ENCODE results near the gene C3.
"Not testable (repeated sequence)": the region's sequence is repeated elsewhere in the genome, so short reads cannot be mapped to it uniquely, and the experiment has no call there.

C3 gene

DNA sequence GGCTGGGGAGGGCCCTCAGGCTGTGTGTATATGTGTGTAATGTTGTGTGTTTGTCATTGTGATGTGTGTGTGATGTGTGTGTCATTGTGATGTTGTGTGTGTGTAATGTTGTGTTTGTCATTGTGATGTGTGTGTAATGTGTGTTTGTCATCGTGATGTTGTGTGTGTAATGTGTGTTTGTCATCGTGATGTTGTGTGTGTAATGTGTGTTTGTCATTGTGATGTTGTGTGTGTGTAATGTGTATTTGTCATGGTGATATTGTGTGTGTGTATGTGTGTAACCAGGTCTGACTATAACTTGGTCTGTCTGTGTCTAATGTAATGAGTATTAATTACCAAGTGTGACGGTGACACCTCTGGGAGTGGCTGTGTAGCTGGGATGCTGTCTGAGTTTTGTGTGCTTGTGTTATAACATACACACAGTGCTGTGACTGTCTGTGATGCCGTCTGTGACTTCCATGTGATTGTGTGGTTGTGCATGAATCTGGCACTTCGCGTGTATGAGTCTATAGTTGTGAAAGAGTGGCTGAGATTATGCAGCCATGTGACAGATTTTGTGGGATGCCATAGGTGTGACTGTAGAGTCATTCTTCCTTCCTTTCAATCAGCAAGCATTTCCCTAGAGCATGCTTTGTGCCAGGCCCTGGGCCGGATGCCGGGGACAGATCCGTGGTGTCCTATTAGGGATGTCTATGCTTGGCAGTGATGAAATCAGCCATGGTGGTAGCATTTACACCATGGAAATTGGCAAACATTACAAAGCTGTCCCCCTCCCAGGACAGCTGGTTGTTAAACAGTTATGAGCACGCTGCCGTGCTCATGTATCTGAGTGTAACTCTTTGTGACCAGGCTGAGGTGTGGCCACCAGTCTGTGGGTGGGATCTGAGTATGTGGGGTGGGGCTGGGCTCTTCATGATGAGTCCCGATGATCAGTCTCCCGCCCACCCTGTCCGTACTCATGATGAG is 56.9 kb downstream of the C3 start:
- Histone ChIP-seq H3K36me3 (ENCODE audit: control insufficient read depth, insufficient read depth, low read length) (no peaks in the 10 kb centered on the region), H3K27me3 (ENCODE audit: control insufficient read depth, insufficient read depth, low read length) (no peaks in the 10 kb centered on the region), H3K9me3 (ENCODE audit: control insufficient read depth, insufficient read depth, low read length) (no peaks in the 10 kb centered on the region), H3K4me3 (ENCODE audit: low read length) (no peak overlapping the region), H3K27ac (ENCODE audit: low read length) (no peak overlapping the region), H3K4me1 (ENCODE audit: control insufficient read depth, insufficient read depth, low read length) (no peaks in the 10 kb centered on the region)
- DNase-seq (ENCODE audit: low read depth, low spot score) = no peak
- WGBS (ENCODE audit: insufficient coverage, insufficient read length) = 100% methylated on average over 2 of the region's 14 CpGs

DNA sequence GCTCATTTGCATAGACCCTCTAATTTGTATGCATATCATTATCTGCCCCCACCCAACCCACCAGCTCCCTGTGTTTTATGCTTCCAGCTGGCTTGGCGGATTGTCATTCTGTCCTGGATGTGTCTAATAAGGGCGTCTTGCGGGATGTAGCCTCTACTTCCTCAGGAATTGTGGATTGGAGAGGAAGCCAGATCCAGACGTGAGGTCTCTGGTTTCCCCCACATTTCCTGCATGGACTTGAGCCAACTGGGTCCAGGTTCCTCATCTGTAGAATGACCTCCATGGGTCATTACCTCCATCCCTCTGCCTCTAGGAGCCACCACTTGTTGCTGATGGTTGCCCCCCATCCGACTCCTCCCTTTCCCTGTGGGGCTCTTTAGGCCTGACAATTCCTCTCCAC is 57.7 kb downstream of the C3 start:
- Histone ChIP-seq H3K27ac (ENCODE audit: low read length) (no peak overlapping the region), H3K4me1 (ENCODE audit: control insufficient read depth, insufficient read depth, low read length) (no peaks in the 10 kb centered on the region), H3K27me3 (ENCODE audit: control insufficient read depth, insufficient read depth, low read length) (no peaks in the 10 kb centered on the region), H3K4me3 (ENCODE audit: low read length) (no peak overlapping the region), H3K36me3 (ENCODE audit: control insufficient read depth, insufficient read depth, low read length) (no peaks in the 10 kb centered on the region), H3K9me3 (ENCODE audit: control insufficient read depth, insufficient read depth, low read length) (no peaks in the 10 kb centered on the region)
- no peak for DNase-seq (ENCODE audit: low read depth, low spot score)
- WGBS (ENCODE audit: insufficient coverage, insufficient read length) = no CpG with 5 or more reads among the region's 5 CpGs

DNA sequence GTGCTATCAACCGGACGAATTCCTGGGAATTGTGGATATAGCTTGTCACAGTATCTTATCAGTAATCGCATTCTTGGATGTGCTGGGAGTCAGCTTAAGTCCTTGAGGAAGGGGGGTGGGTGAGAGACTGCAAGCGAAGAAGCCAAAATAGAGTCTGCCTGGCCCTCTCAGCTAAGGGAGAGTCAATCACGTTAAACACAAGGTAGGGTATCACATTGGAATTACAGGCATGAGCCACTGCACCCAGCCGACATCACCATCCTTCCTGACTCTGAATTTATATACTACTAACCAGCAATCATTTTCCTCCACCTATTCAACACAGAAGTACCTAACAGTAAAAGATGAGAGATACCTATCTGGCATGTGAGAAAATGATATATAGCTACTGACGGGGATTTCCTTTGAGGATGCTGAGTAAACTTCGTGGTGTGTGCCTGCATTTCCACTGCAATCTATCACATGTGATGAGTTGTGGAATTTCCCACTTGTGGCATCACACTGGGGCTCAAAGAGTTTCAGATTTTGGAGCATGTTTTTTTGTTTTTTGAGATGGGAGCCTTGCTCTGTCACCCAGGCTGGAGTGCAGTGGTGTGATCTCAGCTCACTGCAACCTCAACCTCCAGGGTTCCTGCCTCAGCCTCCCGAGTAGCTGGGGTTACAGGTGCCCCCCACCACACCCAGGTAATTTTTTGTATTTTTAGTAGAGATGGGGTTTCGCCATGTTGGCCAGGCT is 58.8 kb downstream of the C3 start:
- not testable (repeated sequence) for H3K27ac ChIP-seq (ENCODE audit: low read length); H3K4me3 ChIP-seq (ENCODE audit: low read length); H3K27me3 ChIP-seq (ENCODE audit: control insufficient read depth, insufficient read depth, low read length); H3K4me1 ChIP-seq (ENCODE audit: control insufficient read depth, insufficient read depth, low read length); DNase-seq (ENCODE audit: low read depth, low spot score); H3K9me3 ChIP-seq (ENCODE audit: control insufficient read depth, insufficient read depth, low read length); H3K36me3 ChIP-seq (ENCODE audit: control insufficient read depth, insufficient read depth, low read length)
- no CpG with 5 or more reads among the region's 10 CpGs for WGBS (ENCODE audit: insufficient coverage, insufficient read length)

DNA sequence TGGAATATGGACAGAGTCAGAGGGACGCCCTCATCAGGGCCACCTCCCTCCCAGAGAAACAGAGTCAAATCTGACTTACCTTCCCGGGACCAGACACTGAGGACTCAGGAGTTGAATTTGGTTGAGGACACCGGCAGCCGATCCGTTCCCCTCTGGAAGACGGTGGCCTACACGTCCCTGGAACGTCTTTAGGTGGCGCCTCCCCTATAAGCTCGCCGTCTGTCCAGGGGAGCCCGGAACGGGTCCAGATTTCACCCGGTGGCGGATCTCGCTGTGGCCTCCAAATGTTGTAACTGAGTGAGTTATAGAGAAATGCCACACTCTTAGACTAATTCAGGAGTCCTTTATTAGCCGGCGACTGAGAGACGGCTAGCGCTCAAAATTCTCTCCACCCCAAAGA is 59.5 kb downstream of the C3 start:
- Histone ChIP-seq H3K36me3 (ENCODE audit: control insufficient read depth, insufficient read depth, low read length) (no peaks in the 10 kb centered on the region), H3K4me3 (ENCODE audit: low read length) (no peak overlapping the region), H3K27me3 (ENCODE audit: control insufficient read depth, insufficient read depth, low read length) (no peaks in the 10 kb centered on the region), H3K9me3 (ENCODE audit: control insufficient read depth, insufficient read depth, low read length) (no peaks in the 10 kb centered on the region), H3K4me1 (ENCODE audit: control insufficient read depth, insufficient read depth, low read length) (no peaks in the 10 kb centered on the region), H3K27ac (ENCODE audit: low read length) (no peak overlapping the region)
- no CpG with 5 or more reads among the region's 20 CpGs for WGBS (ENCODE audit: insufficient coverage, insufficient read length)
- DNase-seq (ENCODE audit: low read depth, low spot score) = no peak

DNA sequence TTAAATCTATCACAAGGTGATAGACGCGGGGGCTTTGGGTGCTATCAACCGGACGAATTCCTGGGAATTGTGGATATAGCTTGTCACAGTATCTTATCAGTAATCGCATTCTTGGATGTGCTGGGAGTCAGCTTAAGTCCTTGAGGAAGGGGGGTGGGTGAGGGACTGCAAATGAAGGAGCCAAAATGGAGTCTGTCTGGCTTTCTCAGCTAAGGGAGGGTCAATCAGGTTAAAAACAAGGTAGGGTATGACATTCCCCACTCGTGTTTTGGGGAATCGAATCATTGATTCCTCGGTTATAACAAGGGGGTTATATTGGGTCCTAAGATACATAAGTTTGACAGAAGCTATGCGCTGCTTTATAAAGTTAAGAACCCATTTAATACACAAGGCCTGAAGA is 64.1 kb downstream of the C3 start:
- not testable (repeated sequence) for H3K9me3 ChIP-seq (ENCODE audit: control insufficient read depth, insufficient read depth, low read length); H3K4me3 ChIP-seq (ENCODE audit: low read length); H3K4me1 ChIP-seq (ENCODE audit: control insufficient read depth, insufficient read depth, low read length); H3K27ac ChIP-seq (ENCODE audit: low read length); DNase-seq (ENCODE audit: low read depth, low spot score); H3K27me3 ChIP-seq (ENCODE audit: control insufficient read depth, insufficient read depth, low read length); H3K36me3 ChIP-seq (ENCODE audit: control insufficient read depth, insufficient read depth, low read length)
- WGBS (ENCODE audit: insufficient coverage, insufficient read length) = no CpG with 5 or more reads among the region's 9 CpGs

DNA sequence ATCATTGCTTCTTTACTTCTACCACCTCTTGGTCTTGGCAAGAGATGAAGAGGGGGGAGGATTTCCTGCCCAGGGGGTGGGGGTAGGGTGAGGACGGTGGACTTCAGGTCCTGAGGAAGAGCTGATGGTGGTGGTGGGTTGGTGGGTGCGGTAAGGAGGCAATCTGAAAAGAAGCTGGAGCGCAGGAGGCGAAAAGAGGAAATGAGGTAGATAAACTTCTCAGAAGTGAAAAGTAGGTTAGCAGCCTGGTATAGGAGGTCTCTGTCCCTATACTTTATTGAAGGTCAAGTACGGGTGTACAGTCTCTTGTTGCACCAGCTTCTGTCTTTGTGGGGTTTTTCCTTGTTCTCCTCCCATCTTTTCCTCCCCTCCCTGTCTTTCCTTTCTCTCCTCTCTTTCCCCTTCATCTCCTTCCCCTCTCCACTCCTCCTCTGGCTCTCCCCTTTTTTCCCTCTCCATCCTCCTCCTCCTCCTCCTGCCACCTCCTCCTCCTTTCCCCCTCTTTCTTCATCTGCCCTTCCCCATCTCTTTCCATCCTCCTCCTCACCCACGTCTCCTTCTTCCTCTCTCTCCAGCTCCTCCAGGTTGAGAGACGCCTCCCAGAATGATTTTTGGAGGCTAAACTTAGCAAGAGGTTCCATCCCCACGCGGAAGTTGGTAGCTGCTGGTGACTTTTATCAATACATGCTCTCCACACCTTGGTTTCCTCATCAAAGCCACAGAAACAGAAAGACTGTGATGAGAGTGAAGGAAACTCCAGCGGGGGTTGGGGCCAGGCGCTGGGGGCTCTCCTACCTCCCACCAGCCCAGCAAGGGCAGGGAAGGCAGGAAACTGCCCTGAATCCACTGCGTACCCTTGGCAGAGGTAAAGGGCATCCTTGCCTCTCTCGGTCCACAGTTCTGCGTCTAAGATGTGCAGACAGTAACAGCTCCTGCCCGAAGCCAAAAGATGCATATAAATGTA is 65.8 kb downstream of the C3 start:
- Histone ChIP-seq H3K4me1 (ENCODE audit: control insufficient read depth, insufficient read depth, low read length) (no peaks in the 10 kb centered on the region), H3K27ac (ENCODE audit: low read length) (no peak overlapping the region), H3K36me3 (ENCODE audit: control insufficient read depth, insufficient read depth, low read length) (no peaks in the 10 kb centered on the region), H3K9me3 (ENCODE audit: control insufficient read depth, insufficient read depth, low read length) (no peaks in the 10 kb centered on the region), H3K4me3 (ENCODE audit: low read length) (no peak overlapping the region), H3K27me3 (ENCODE audit: control insufficient read depth, insufficient read depth, low read length) (no peaks in the 10 kb centered on the region)
- no peak for DNase-seq (ENCODE audit: low read depth, low spot score)
- 100% methylated on average over 1 of the region's 15 CpGs for WGBS (ENCODE audit: insufficient coverage, insufficient read length)

DNA sequence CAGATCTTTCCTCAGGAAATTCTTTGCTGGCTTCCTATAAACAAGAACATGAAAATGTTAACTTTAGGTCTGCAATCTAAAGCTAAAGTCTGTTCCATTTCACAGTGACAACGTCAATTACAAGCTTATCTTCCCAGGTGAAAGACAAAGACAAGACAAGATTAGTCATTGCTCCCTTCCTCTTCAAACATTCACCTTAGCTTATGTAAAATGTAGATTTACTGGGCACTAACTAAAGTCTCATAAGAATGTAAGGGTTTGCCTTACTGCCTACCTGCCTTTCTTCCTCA is 67.7 kb downstream of the C3 start:
- Histone ChIP-seq H3K27me3 (ENCODE audit: control insufficient read depth, insufficient read depth, low read length) (no peaks in the 10 kb centered on the region), H3K36me3 (ENCODE audit: control insufficient read depth, insufficient read depth, low read length) (no peaks in the 10 kb centered on the region), H3K27ac (ENCODE audit: low read length) (no peak overlapping the region), H3K9me3 (ENCODE audit: control insufficient read depth, insufficient read depth, low read length) (no peaks in the 10 kb centered on the region), H3K4me3 (ENCODE audit: low read length) (no peak overlapping the region), H3K4me1 (ENCODE audit: control insufficient read depth, insufficient read depth, low read length) (no peaks in the 10 kb centered on the region)
- WGBS (ENCODE audit: insufficient coverage, insufficient read length) = no CpG with 5 or more reads among the region's 1 CpG
- DNase-seq (ENCODE audit: low read depth, low spot score) = no peak

DNA sequence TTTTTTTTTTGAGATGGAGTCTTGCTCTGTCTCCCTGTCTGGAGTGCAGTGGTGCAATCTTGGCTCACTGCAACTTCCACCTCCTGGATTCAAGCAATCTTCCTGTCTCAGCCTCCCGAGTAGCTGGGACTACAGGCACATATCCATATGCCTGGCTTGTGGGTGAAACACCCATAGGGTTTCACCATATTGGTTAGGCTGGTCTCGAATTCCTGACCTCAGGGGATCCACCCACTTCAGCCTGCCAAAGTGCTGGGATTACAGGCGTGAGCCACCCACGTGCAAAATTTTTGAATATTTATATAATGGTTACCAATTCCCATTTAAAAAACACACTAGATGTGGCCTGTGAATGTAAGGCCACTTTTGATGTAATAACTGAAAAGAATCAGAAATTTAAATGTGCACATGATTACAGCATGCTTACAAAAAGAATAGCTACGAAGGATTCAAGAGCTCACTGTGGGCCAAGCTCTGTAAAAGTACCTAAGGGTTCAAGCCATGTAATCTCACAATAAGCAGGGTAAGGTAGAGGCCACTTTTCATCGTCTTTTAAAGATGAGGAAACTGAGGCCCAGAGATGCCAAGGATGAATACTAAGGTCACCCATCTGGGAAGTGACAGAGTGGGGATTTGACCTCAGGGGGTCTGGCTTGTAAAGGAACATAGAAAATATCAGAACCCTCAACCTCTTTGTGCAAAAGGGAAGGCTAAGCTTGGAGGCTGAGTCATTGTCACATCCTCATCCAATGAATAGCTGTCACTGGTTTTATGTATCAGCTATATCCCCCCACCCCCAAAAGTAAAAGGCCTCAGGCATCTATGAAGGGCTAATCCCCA is 68.3 kb downstream of the C3 start:
- Histone ChIP-seq H3K4me1 (ENCODE audit: control insufficient read depth, insufficient read depth, low read length) (no peaks in the 10 kb centered on the region), H3K9me3 (ENCODE audit: control insufficient read depth, insufficient read depth, low read length) (no peaks in the 10 kb centered on the region), H3K27me3 (ENCODE audit: control insufficient read depth, insufficient read depth, low read length) (no peaks in the 10 kb centered on the region), H3K4me3 (ENCODE audit: low read length) (no peak overlapping the region), H3K27ac (ENCODE audit: low read length) (no peak overlapping the region), H3K36me3 (ENCODE audit: control insufficient read depth, insufficient read depth, low read length) (no peaks in the 10 kb centered on the region)
- DNase-seq (ENCODE audit: low read depth, low spot score) = no peak
- no CpG with 5 or more reads among the region's 6 CpGs for WGBS (ENCODE audit: insufficient coverage, insufficient read length)

DNA sequence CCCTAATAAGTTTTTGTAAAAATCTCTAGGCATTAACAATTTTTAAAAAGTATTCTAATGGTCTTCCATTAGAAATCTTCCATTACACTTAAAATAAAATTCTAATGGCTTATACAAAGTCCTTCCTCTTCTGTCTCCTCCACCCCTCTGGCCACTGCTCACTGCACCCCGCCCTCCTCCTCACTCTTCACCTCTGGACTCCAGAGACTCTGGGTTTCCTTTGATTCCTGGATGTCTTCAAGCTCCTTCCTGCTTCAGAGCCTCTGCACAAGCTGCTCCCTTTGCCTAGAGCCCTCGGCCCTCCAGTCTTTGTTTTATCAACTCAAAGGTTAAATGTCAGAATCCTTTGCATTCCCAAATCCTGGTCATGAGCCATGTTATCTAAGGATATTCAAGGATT is 71.3 kb downstream of the C3 start:
- no peak overlapping the region for H3K4me3 ChIP-seq (ENCODE audit: low read length)
- H3K27me3 ChIP-seq (ENCODE audit: control insufficient read depth, insufficient read depth, low read length) = no peaks in the 10 kb centered on the region
- H3K9me3 ChIP-seq (ENCODE audit: control insufficient read depth, insufficient read depth, low read length) = no peaks in the 10 kb centered on the region
- no CpG with 5 or more reads among the region's 2 CpGs for WGBS (ENCODE audit: insufficient coverage, insufficient read length)
- no peak for DNase-seq (ENCODE audit: low read depth, low spot score)
- no peaks in the 10 kb centered on the region for H3K4me1 ChIP-seq (ENCODE audit: control insufficient read depth, insufficient read depth, low read length)
- H3K36me3 ChIP-seq (ENCODE audit: control insufficient read depth, insufficient read depth, low read length) = no peaks in the 10 kb centered on the region
- no peak overlapping the region for H3K27ac ChIP-seq (ENCODE audit: low read length)
